Measurements from ENCODE around the gene TSR3. TPM values are rescaled to one million over a fixed set of nuclear protein-coding genes. Genes with fewer than 3 reads are reported as not detected.

Gene TSR3
- polyA plus RNA-seq, 3 donors = 23.2 to 73.1 (median 48.2) TPM

GRCh38 chr16:1392826-1393225 lies 41.1 kb upstream of the TSR3 start:
- Histone ChIP-seq H3K9ac (ENCODE audit: insufficient read depth, low read length, poor library complexity, severe bottlenecking) (no peak overlapping the region), H3K4me3 (replicated peaks in 1 of 3; ENCODE audit: low read depth in 2 of 3, low read length in 3 of 3) (no peak overlapping the region), H3K36me3 (replicated peaks in 1 of 2; ENCODE audit: control insufficient read depth in 1 of 2, insufficient read depth in 2 of 2, low read length in 2 of 2) (peaks cover 80 to 92% of the 10 kb centered on the region in 2 donors), H2AFZ (ENCODE audit: insufficient read depth, low read depth, low read length, poor library complexity, severe bottlenecking) (no peak overlapping the region), H4K20me1 (ENCODE audit: insufficient read depth, low read length) (peaks cover 28% of the 10 kb centered on the region), H3K27ac (ENCODE audit: low read depth in 1 of 2, low read length in 2 of 2) (no peak overlapping the region), H3K9me3 (replicated peaks in 1 of 2; ENCODE audit: control insufficient read depth in 1 of 2, insufficient read depth in 1 of 2, low read length in 2 of 2) (no peaks in the 10 kb centered on the region), H3K27me3 (ENCODE audit: control insufficient read depth in 2 of 2, insufficient read depth in 2 of 2, low read length in 2 of 2) (no peaks in the 10 kb centered on the region), H3K4me1 (ENCODE audit: control insufficient read depth in 1 of 2, insufficient read depth in 2 of 2, low read length in 2 of 2) (no peaks in the 10 kb centered on the region), H3K4me2 (replicated peaks; ENCODE audit: extremely low read depth, low read length, poor library complexity, severe bottlenecking) (no peak overlapping the region), H3K79me2 (ENCODE audit: insufficient read depth, low read length) (no peaks in the 10 kb centered on the region)
- intact Hi-C loops (cut with micrococcal nuclease) = no loop called here
- 98% methylated on average over 9 of the region's 17 CpGs for WGBS (ENCODE audit: insufficient coverage)
- Mint-ChIP-seq H3K4me3 (no peak overlapping the region), H3K4me1 (no peaks in the 10 kb centered on the region), H3K9me3 (no peaks in the 10 kb centered on the region), H3K36me3 (peaks cover 57 to 81% of the 10 kb centered on the region in 2 donors), H3K27ac (peak overlapping the region in 2 of 7 donors; percentile 20 to 36), H3K27me3 (ENCODE audit: low read depth in 3 of 3) (peaks cover 0 to 3% (median 0%) of the 10 kb centered on the region in 3 donors)
- TF ChIP-seq CTCF (IDR thresholded peaks at IDR 0.05) = no peak
- DNase-seq = no peak

GRCh38 chr16:1390239-1390779 lies 38.6 kb upstream of the TSR3 start:
- Histone ChIP-seq H4K20me1 (ENCODE audit: insufficient read depth, low read length) (peaks cover 48% of the 10 kb centered on the region), H3K4me2 (replicated peaks; ENCODE audit: extremely low read depth, low read length, poor library complexity, severe bottlenecking) (no peak overlapping the region), H3K27me3 (ENCODE audit: control insufficient read depth in 2 of 2, insufficient read depth in 2 of 2, low read length in 2 of 2) (no peaks in the 10 kb centered on the region), H3K79me2 (ENCODE audit: insufficient read depth, low read length) (no peaks in the 10 kb centered on the region), H3K4me3 (replicated peaks in 1 of 3; ENCODE audit: low read depth in 2 of 3, low read length in 3 of 3) (no peak overlapping the region), H3K27ac (ENCODE audit: low read depth in 1 of 2, low read length in 2 of 2) (no peak overlapping the region), H3K4me1 (ENCODE audit: control insufficient read depth in 1 of 2, insufficient read depth in 2 of 2, low read length in 2 of 2) (no peaks in the 10 kb centered on the region), H3K9ac (ENCODE audit: insufficient read depth, low read length, poor library complexity, severe bottlenecking) (no peak overlapping the region), H3K36me3 (replicated peaks in 1 of 2; ENCODE audit: control insufficient read depth in 1 of 2, insufficient read depth in 2 of 2, low read length in 2 of 2) (peaks cover 72 to 86% of the 10 kb centered on the region in 2 donors), H2AFZ (ENCODE audit: insufficient read depth, low read depth, low read length, poor library complexity, severe bottlenecking) (no peak overlapping the region), H3K9me3 (replicated peaks in 1 of 2; ENCODE audit: control insufficient read depth in 1 of 2, insufficient read depth in 1 of 2, low read length in 2 of 2) (no peaks in the 10 kb centered on the region)
- no peak for DNase-seq
- intact Hi-C loops (cut with micrococcal nuclease) = no loop called here
- no peak overlapping the region for H3K4me3 Mint-ChIP-seq
- no peak for TF ChIP-seq CTCF (IDR thresholded peaks at IDR 0.05)
- H3K4me1 Mint-ChIP-seq = no peaks in the 10 kb centered on the region
- peaks cover 46 to 72% of the 10 kb centered on the region in 2 donors for H3K36me3 Mint-ChIP-seq
- WGBS (ENCODE audit: insufficient coverage) = 77% methylated on average over 20 of the region's 28 CpGs
- H3K27me3 Mint-ChIP-seq (ENCODE audit: low read depth in 3 of 3) = no peaks in the 10 kb centered on the region
- H3K27ac Mint-ChIP-seq = peak overlapping the region in 2 of 7 donors; percentile 6 to 32
- H3K9me3 Mint-ChIP-seq = no peaks in the 10 kb centered on the region

All from CD14-positive monocyte (primary cell).